Body of pancreas (tissue), 4 donors: ENCODE results near the gene FHIP2A.

Experiments used
- POLR2A ChIP-seq, 3 donors: fragments of 450-650 bp; IDR thresholded peaks; one replicate each; pipeline ENCODE4 v1.6.1; 2016; ENCODE audit warnings: antibody characterized with exemption in 3 of 3, mild to moderate bottlenecking in 2 of 3
- TF ChIP-seq, protein P1 (sequence below), 7 experiments: fragments of 450-650 bp in 4 of 7; fragments of 200-600 bp in 3 of 7; sonication (generic) in 3 of 7; IDR thresholded peaks; one replicate each; pipeline ENCODE4 v1.5.1; 2016 to 2019; ENCODE audit warnings: antibody characterized with exemption in 7 of 7

DNA sequence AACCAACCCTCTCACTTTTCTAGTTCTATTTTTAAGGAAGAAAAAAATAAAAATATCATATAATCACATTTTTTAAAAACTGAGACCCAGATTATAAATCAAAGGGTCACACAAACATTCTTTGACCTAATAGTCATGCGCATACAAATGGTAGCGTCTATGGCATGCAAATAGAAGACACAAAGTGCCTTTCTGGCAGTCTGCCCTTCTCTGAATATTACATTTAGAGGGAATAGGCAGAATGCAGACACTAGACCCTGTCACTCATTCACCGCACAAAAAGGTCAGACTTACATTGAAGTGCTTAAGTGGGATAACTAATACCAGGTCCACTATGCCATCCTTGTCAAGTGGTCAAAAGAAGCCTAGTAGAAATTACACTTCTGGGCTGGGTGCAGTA lies 26.5 kb upstream of the FHIP2A start:
- TF ChIP-seq, protein P1, sequence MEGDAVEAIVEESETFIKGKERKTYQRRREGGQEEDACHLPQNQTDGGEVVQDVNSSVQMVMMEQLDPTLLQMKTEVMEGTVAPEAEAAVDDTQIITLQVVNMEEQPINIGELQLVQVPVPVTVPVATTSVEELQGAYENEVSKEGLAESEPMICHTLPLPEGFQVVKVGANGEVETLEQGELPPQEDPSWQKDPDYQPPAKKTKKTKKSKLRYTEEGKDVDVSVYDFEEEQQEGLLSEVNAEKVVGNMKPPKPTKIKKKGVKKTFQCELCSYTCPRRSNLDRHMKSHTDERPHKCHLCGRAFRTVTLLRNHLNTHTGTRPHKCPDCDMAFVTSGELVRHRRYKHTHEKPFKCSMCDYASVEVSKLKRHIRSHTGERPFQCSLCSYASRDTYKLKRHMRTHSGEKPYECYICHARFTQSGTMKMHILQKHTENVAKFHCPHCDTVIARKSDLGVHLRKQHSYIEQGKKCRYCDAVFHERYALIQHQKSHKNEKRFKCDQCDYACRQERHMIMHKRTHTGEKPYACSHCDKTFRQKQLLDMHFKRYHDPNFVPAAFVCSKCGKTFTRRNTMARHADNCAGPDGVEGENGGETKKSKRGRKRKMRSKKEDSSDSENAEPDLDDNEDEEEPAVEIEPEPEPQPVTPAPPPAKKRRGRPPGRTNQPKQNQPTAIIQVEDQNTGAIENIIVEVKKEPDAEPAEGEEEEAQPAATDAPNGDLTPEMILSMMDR (IDR thresholded peaks at IDR 0.05): no peak
- no peak for TF ChIP-seq POLR2A (IDR thresholded peaks at IDR 0.05)
